ENCODE results near the gene ZNF853.

Gene ZNF853

GRCh38 chr7:6658618-6659345 is 43.4 kb downstream of the ZNF853 start:
- TF ChIP-seq FOXP2 (optimal IDR thresholded peaks at IDR 0.05; ENCODE audit: borderline replicate concordance, extremely low read depth, extremely low read length, insufficient read depth) (no peak), TAF1 (IDR thresholded peaks at IDR 0.05; ENCODE audit: borderline replicate concordance, insufficient read depth, low read length) (no peak)

Measured in PFSK-1 (cell line).